Measurements from ENCODE around the gene NT5C3B. TPM values are rescaled to one million over a fixed set of nuclear protein-coding genes. Genes with fewer than 3 reads are reported as not detected.

The NT5C3B gene
- polyA plus RNA-seq, 1 donor (not counting 4 experiments of a cell fraction or from before 2014, with no cell fraction given) = 109 TPM

GRCh38 chr17:41822216-41823140, 13.6 kb downstream of the NT5C3B start:
- H3K4me3 ChIP-seq (ENCODE audit: control insufficient read depth in 2 of 3, extremely low read depth in 1 of 3, insufficient read depth in 2 of 3, low read depth in 1 of 3, low read length in 3 of 3) = no peak overlapping the region
- H4K20me1 ChIP-seq (ENCODE audit: control insufficient read depth, extremely low read depth, insufficient read depth, low read length) = no peaks in the 10 kb centered on the region
- peaks cover 0 to 5% of the 10 kb centered on the region in 2 experiments for H3K36me3 ChIP-seq (ENCODE audit: control insufficient read depth in 2 of 2, extremely low read depth in 1 of 2, insufficient read depth in 2 of 2, low read length in 2 of 2)
- H3K9me3 ChIP-seq (ENCODE audit: control insufficient read depth, low read depth, low read length) = no peaks in the 10 kb centered on the region
- no peak for DNase-seq (ENCODE audit: low read depth, low spot score)
- no peak overlapping the region for H3K4me2 ChIP-seq (ENCODE audit: control insufficient read depth, extremely low read depth, insufficient read depth, low read depth, low read length)
- no peak overlapping the region for H3K27ac ChIP-seq (ENCODE audit: control insufficient read depth, insufficient read depth, low read length)
- H3K9me1 ChIP-seq (ENCODE audit: control insufficient read depth, extremely low read depth, insufficient read depth, low read length) = no peaks in the 10 kb centered on the region
- no peak for FAIRE-seq
- H3K79me2 ChIP-seq (ENCODE audit: control insufficient read depth, insufficient read depth, low read length) = no peaks in the 10 kb centered on the region
- H3K4me1 ChIP-seq (ENCODE audit: control insufficient read depth, extremely low read depth, insufficient read depth, low read length) = no peaks in the 10 kb centered on the region
- no peak for TF ChIP-seq CTCF (optimal IDR thresholded peaks at IDR 0.05 in 1 of 3, IDR thresholded peaks at IDR 0.05 in 1 of 3, conservative IDR thresholded peaks at IDR 0.05 in 1 of 3; ENCODE audit: extremely low read depth in 1 of 3, insufficient read depth in 2 of 3, low read length in 3 of 3)
- no peak for TF ChIP-seq EZH2 (IDR thresholded peaks at IDR 0.05; ENCODE audit: low read length)
- dilution Hi-C loops (cut with MboI; ENCODE audit: extremely low pct_ligation_motif_present, low sequenced_read_pairs) = no loop called here
- H3K27me3 ChIP-seq (ENCODE audit: control insufficient read depth, extremely low read depth, insufficient read depth, low read length) = peaks cover 9% of the 10 kb centered on the region
- H2AFZ ChIP-seq (ENCODE audit: control insufficient read depth, low read length) = no peak overlapping the region
- no peak overlapping the region for H3K9ac ChIP-seq (ENCODE audit: control insufficient read depth, extremely low read depth, insufficient read depth, low read length)

- Histone ChIP-seq H3K9me3 (ENCODE audit: control insufficient read depth, low read depth, low read length) (no peaks in the 10 kb centered on the region), H3K27me3 (ENCODE audit: control insufficient read depth, extremely low read depth, insufficient read depth, low read length) (peaks cover 9% of the 10 kb centered on the region), H3K9ac (ENCODE audit: control insufficient read depth, extremely low read depth, insufficient read depth, low read length) (no peak overlapping the region), H3K4me2 (ENCODE audit: control insufficient read depth, extremely low read depth, insufficient read depth, low read depth, low read length) (no peak overlapping the region), H3K79me2 (ENCODE audit: control insufficient read depth, insufficient read depth, low read length) (no peaks in the 10 kb centered on the region), H3K4me1 (ENCODE audit: control insufficient read depth, extremely low read depth, insufficient read depth, low read length) (no peaks in the 10 kb centered on the region), H3K36me3 (ENCODE audit: control insufficient read depth in 2 of 2, extremely low read depth in 1 of 2, insufficient read depth in 2 of 2, low read length in 2 of 2) (peaks cover 0 to 2% of the 10 kb centered on the region in 2 experiments), H3K27ac (ENCODE audit: control insufficient read depth, insufficient read depth, low read length) (no peak overlapping the region), H2AFZ (ENCODE audit: control insufficient read depth, low read length) (no peak overlapping the region), H4K20me1 (ENCODE audit: control insufficient read depth, extremely low read depth, insufficient read depth, low read length) (no peaks in the 10 kb centered on the region), H3K9me1 (ENCODE audit: control insufficient read depth, extremely low read depth, insufficient read depth, low read length) (no peaks in the 10 kb centered on the region), H3K4me3 (ENCODE audit: control insufficient read depth in 2 of 3, extremely low read depth in 1 of 3, insufficient read depth in 2 of 3, low read depth in 1 of 3, low read length in 3 of 3) (no peak overlapping the region)
- no peak for DNase-seq (ENCODE audit: low read depth, low spot score)
- TF ChIP-seq CTCF (optimal IDR thresholded peaks at IDR 0.05 in 1 of 3, IDR thresholded peaks at IDR 0.05 in 1 of 3, conservative IDR thresholded peaks at IDR 0.05 in 1 of 3; ENCODE audit: extremely low read depth in 1 of 3, insufficient read depth in 2 of 3, low read length in 3 of 3) (no peak), EZH2 (IDR thresholded peaks at IDR 0.05; ENCODE audit: low read length) (no peak)
- dilution Hi-C loops (cut with MboI; ENCODE audit: extremely low pct_ligation_motif_present, low sequenced_read_pairs) = no loop called here
- FAIRE-seq = no peak
Observed at GRCh38 chr17:41821776-41822175, 14.3 kb downstream of the NT5C3B start.
